CD14-positive monocyte (primary cell): ENCODE results near the gene APOL2. TPM values are rescaled to one million over a fixed set of nuclear protein-coding genes. Genes with fewer than 3 reads are reported as not detected.

Experiments
- DNase-seq, 3 donors: peaks; one replicate each; pipeline ENCODE4 v3.0.0-alpha.2; 2011 to 2022
- H2AFZ ChIP-seq: 2 replicates; pipeline ENCODE4 v1.6.0; 2012; ENCODE audit warnings: mild to moderate bottlenecking, low read depth, low read length, inconsistent platforms; ENCODE audit not compliant: insufficient read depth, poor library complexity, severe bottlenecking
- H3K27ac ChIP-seq, 2 donors: 1 replicate in 1 of 2; 2 replicates in 1 of 2; pipeline ENCODE4 v1.5.1; 2012 to 2013; ENCODE audit warnings: low read length in 2 of 2, control low read depth in 1 of 2, inconsistent platforms in 1 of 2, low read depth in 1 of 2, mild to moderate bottlenecking in 1 of 2
- H3K27me3 ChIP-seq, 2 donors: one replicate each; pipeline versions ENCODE4 v1.6.0 to v1.6.1; 2011 to 2013; ENCODE audit warnings: low read length in 2 of 2; ENCODE audit not compliant: control insufficient read depth in 2 of 2, insufficient read depth in 2 of 2
- H3K36me3 ChIP-seq, 2 donors: replicated peaks in 1 of 2; 1 replicate in 1 of 2; 2 replicates in 1 of 2; pipeline versions ENCODE4 v1.5.1 to v1.6.1; 2012 to 2013; ENCODE audit warnings: low read length in 2 of 2, control low read depth in 1 of 2, inconsistent platforms in 1 of 2, mild to moderate bottlenecking in 1 of 2; ENCODE audit not compliant: insufficient read depth in 2 of 2, control insufficient read depth in 1 of 2
- H3K4me1 ChIP-seq, 2 donors: 1 replicate in 1 of 2; 2 replicates in 1 of 2; pipeline versions ENCODE4 v1.5.1 to v1.6.1; 2012 to 2013; ENCODE audit warnings: low read length in 2 of 2, control low read depth in 1 of 2, inconsistent platforms in 1 of 2, mild to moderate bottlenecking in 1 of 2, moderate library complexity in 1 of 2; ENCODE audit not compliant: insufficient read depth in 2 of 2, control insufficient read depth in 1 of 2
- H3K4me2 ChIP-seq: replicated peaks from 2 replicates; pipeline ENCODE3; 2012; ENCODE audit warnings: low read length, moderate library complexity, mild to moderate bottlenecking; ENCODE audit not compliant: poor library complexity, severe bottlenecking; ENCODE audit errors: extremely low read depth
- H3K4me3 ChIP-seq, 3 experiments: fragments of 200-600 bp in 1 of 3; sonication (generic) in 1 of 3; replicated peaks in 1 of 3; 1 replicate in 2 of 3; 2 replicates in 1 of 3; pipeline ENCODE4 v1.5.1; 2011 to 2013; ENCODE audit warnings: low read length in 3 of 3, mild to moderate bottlenecking in 3 of 3, control low read depth in 2 of 3, low read depth in 2 of 3, inconsistent platforms in 1 of 3, moderate library complexity in 1 of 3
- H3K79me2 ChIP-seq: 2 replicates; pipeline ENCODE4 v1.6.0; 2012; ENCODE audit warnings: mild to moderate bottlenecking, control low read depth, inconsistent platforms, low read length, moderate library complexity; ENCODE audit not compliant: insufficient read depth
- H3K9ac ChIP-seq: 2 replicates; pipeline ENCODE4 v1.6.0; 2017; ENCODE audit warnings: low read length, mild to moderate bottlenecking; ENCODE audit not compliant: insufficient read depth, poor library complexity, severe bottlenecking
- H3K9me3 ChIP-seq, 2 donors: replicated peaks in 1 of 2; 1 replicate in 1 of 2; 2 replicates in 1 of 2; pipeline versions ENCODE4 v1.5.1 to v1.6.1; 2012 to 2013; ENCODE audit warnings: low read length in 2 of 2, control low read depth in 1 of 2; ENCODE audit not compliant: control insufficient read depth in 1 of 2, insufficient read depth in 1 of 2
- H4K20me1 ChIP-seq: 2 replicates; pipeline ENCODE4 v1.6.0; 2012; ENCODE audit warnings: mild to moderate bottlenecking, low read length, control low read depth, moderate library complexity; ENCODE audit not compliant: insufficient read depth
- H3K27ac Mint-ChIP-seq, 7 donors: one replicate each; pipeline ENCODE4 v1.8.0; 2020; ENCODE audit warnings: mild to moderate bottlenecking in 7 of 7, mixed read lengths in 7 of 7, moderate library complexity in 6 of 7, inconsistent platforms in 2 of 7
- H3K27me3 Mint-ChIP-seq, 3 donors: one replicate each; pipeline ENCODE4 v1.8.0; 2021 to 2022; ENCODE audit warnings: low read depth in 3 of 3, mild to moderate bottlenecking in 3 of 3, mixed read lengths in 3 of 3, moderate library complexity in 3 of 3, inconsistent platforms in 1 of 3
- H3K36me3 Mint-ChIP-seq, 2 donors: one replicate each; pipeline ENCODE4 v1.8.0; 2020; ENCODE audit warnings: mixed read lengths in 2 of 2, inconsistent platforms in 1 of 2, mild to moderate bottlenecking in 1 of 2
- H3K4me1 Mint-ChIP-seq: one replicate; pipeline ENCODE4 v1.8.0; 2020; ENCODE audit warnings: mild to moderate bottlenecking, mixed read lengths
- H3K4me3 Mint-ChIP-seq, 2 donors: one replicate each; pipeline ENCODE4 v1.8.0; 2020; ENCODE audit warnings: mild to moderate bottlenecking in 2 of 2, mixed read lengths in 2 of 2, moderate library complexity in 1 of 2
- H3K9me3 Mint-ChIP-seq, 7 donors: one replicate each; pipeline ENCODE4 v1.8.0; 2020 to 2022; ENCODE audit warnings: mixed read lengths in 7 of 7, mild to moderate bottlenecking in 6 of 7, moderate library complexity in 6 of 7, inconsistent platforms in 2 of 7
- CTCF ChIP-seq: fragments of 200-600 bp; IDR thresholded peaks from one replicate; pipeline ENCODE4 v1.8.0; 2022; ENCODE audit warnings: antibody characterized with exemption, mild to moderate bottlenecking
- WGBS: methylation state at CpG from one replicate; pipeline ENCODE4 v1.1.5; 2013; ENCODE audit warnings: missing lambda C conversion rate; ENCODE audit not compliant: insufficient coverage; 5-methylcytosine and 5-hydroxymethylcytosine counted together
- intact Hi-C, 2 donors: fragments of 100-400 bp; cut with micrococcal nuclease; formaldehyde crosslinking; loops; one replicate each; pipeline versions ENCODE4 v1.15.0 to v1.15.1; 2023
- polyA plus RNA-seq, 3 donors: library from polyadenylated mRNA; depleted of rRNA in 1 of 3; unstranded in 2 of 3; stranded (reverse) in 1 of 3; fragments of 300-500 nt in 2 of 3; fragments of >200 nt in 1 of 3; fragmentation: Illumina TruSeq in 2 of 3; gene quantifications; 1 replicate in 2 of 3; 2 replicates in 1 of 3; pipeline ENCODE4 v1.2.3, GENCODE V29; 2012 to 2021

The APOL2 gene
- polyA plus RNA-seq, 3 donors = 12.6 to 47.0 (median 13.2) TPM

DNA sequence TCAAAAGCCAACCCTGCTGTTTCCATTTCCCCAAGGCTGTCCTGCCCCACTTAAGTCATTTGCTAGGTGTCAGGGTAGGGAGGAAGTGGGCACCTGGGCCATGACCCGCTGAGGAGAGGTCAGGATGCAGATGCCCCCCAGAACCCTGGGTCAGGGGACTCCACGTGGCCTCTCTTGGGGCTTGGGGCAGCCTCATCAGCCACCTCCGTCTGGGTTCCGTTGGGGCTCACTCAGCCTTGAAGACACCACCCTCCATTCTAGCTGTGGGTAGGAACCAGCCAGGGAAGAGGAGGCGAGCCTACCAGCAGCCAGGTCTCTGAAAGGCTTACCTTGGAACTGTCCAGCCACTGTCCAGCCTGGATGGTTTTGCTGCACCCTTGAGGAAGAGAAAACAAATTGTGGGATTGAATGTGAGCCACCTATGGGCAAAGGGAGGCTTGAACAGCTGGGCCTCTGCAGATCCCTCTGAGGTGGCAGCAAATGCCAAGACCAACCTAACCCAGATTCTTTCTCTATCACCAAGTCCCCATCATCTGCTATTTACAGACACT lies 40.3 kb downstream of the APOL2 start:
- H3K9ac ChIP-seq = no peak overlapping the region
- H4K20me1 ChIP-seq = no peaks in the 10 kb centered on the region
- WGBS = 65% methylated on average over 4 of the region's 5 CpGs
- peak overlapping the region in 1 of 7 donors; percentile 14 for H3K27ac Mint-ChIP-seq
- no peak for DNase-seq
- H3K9me3 ChIP-seq = no peaks in the 10 kb centered on the region
- H3K27me3 ChIP-seq = no peaks in the 10 kb centered on the region
- H3K4me3 ChIP-seq = no peak overlapping the region
- no peaks in the 10 kb centered on the region for H3K36me3 ChIP-seq
- TF ChIP-seq CTCF = no peak
- H3K4me2 ChIP-seq = no peak overlapping the region
- peaks cover 55% of the 10 kb centered on the region for H3K4me1 Mint-ChIP-seq
- H3K9me3 Mint-ChIP-seq = no peaks in the 10 kb centered on the region
- no peaks in the 10 kb centered on the region for H3K79me2 ChIP-seq
- H2AFZ ChIP-seq = no peak overlapping the region
- H3K36me3 Mint-ChIP-seq = no peaks in the 10 kb centered on the region
- intact Hi-C loops = loop anchor here in 1 of 2 donors (5.0 to 10.0 kb wide), 2 partner anchors 33 to 76 kb away; no protein-coding TSS in a partner anchor
- peaks cover 30 to 39% of the 10 kb centered on the region in 2 donors for H3K4me1 ChIP-seq
- no peak overlapping the region for H3K27ac ChIP-seq
- peaks cover 2 to 5% (median 4%) of the 10 kb centered on the region in 3 donors for H3K27me3 Mint-ChIP-seq
- H3K4me3 Mint-ChIP-seq = no peak overlapping the region

DNA sequence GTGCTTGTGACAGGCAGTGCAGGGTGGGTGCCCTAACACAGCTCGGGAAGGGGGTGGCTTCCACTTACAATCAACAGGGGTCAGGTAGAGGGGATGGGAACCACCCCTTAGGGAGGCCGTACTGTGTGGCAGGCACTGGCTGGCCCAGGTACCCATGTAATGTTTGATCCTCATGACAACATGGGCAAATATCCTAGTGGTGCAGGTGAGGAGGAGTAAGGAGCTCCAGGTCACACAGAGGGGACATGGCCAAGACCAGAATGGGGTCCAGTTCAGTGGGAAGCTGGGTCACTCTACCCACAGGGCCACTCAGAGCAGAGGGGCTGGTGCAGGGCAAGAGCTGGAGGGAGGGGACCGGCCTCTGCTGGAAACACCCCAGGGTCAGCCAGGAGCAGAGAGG lies 40.8 kb downstream of the APOL2 start:
- Histone ChIP-seq H3K9ac (no peak overlapping the region), H3K27ac (no peak overlapping the region), H3K9me3 (no peaks in the 10 kb centered on the region), H4K20me1 (no peaks in the 10 kb centered on the region), H3K4me1 (peaks cover 29 to 38% of the 10 kb centered on the region in 2 donors), H3K27me3 (no peaks in the 10 kb centered on the region), H3K4me2 (no peak overlapping the region), H2AFZ (no peak overlapping the region), H3K79me2 (no peaks in the 10 kb centered on the region), H3K36me3 (no peaks in the 10 kb centered on the region), H3K4me3 (no peak overlapping the region)
- Mint-ChIP-seq H3K27me3 (peaks cover 2 to 7% (median 4%) of the 10 kb centered on the region in 3 donors), H3K4me3 (no peak overlapping the region), H3K27ac (peak overlapping the region in 1 of 7 donors; percentile 79), H3K4me1 (peaks cover 55% of the 10 kb centered on the region), H3K36me3 (no peaks in the 10 kb centered on the region), H3K9me3 (no peaks in the 10 kb centered on the region)
- 85% methylated on average over 2 of the region's 3 CpGs for WGBS
- intact Hi-C loops = loop anchor here in 1 of 2 donors (5.0 to 10.0 kb wide), 2 partner anchors 34 to 76 kb away; no protein-coding TSS in a partner anchor
- no peak for DNase-seq
- TF ChIP-seq CTCF = no peak
